Raji (cell line): ENCODE results near the gene RALGDS.
"Not testable (repeated sequence)": the region's sequence is repeated elsewhere in the genome, so short reads cannot be mapped to it uniquely, and the experiment has no call there.

Experiments used
- POLR2A ChIP-seq: IDR thresholded peaks from 2 replicates; pipeline ENCODE4 v1.6.1; 2011; ENCODE audit warnings: low read depth, low read length, control low read depth; ENCODE audit not compliant: insufficient read depth

The RALGDS gene

DNA sequence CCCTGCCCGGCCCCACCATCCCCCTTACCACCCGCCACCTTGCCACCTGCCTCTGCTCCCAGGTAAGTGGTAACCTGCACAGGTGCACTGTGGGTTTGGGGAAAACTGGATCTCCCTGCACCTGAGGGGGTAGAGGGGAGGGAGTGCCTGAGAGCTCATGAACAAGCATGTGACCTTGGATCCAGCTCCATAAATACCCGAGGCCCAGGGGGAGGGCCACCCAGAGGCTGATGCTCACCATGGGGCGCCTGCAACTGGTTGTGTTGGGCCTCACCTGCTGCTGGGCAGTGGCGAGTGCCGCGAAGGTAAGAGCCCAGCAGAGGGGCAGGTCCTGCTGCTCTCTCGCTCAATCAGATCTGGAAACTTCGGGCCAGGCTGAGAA lies 59.3 kb downstream of the RALGDS start, which contains the start of gene CEL:
TSS of gene CEL (plus strand) at position 218 of the 382 bp plus-strand sequence. CDS start at position 240, 22 bp downstream.
- not testable (repeated sequence) for TF ChIP-seq POLR2A

DNA sequence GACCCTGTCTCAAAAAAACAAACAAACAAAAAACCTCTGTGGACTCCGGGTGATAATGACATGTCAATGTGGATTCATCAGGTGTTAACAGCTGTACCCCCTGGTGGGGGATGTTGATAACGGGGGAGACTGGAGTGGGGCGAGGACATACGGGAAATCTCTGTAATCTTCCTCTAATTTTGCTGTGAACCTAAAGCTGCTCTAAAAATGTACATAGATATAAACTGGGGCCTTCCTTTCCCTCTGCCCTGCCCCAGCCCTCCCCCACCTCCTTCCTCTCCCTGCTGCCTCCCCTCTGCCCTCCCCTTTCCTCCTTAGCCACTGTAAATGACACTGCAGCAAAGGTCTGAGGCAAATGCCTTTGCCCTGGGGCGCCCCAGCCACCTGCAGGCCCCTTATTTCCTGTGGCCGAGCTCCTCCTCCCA lies 60.6 kb downstream of the RALGDS start:
- TF ChIP-seq POLR2A: no peak

- TF ChIP-seq POLR2A: no peak
Measured at GRCh38 chr9:133059623-133060022, 61.4 kb downstream of the RALGDS start.

GRCh38 chr9:133058550-133059320 lies 62.3 kb downstream of the RALGDS start:
- no peak for TF ChIP-seq POLR2A

DNA sequence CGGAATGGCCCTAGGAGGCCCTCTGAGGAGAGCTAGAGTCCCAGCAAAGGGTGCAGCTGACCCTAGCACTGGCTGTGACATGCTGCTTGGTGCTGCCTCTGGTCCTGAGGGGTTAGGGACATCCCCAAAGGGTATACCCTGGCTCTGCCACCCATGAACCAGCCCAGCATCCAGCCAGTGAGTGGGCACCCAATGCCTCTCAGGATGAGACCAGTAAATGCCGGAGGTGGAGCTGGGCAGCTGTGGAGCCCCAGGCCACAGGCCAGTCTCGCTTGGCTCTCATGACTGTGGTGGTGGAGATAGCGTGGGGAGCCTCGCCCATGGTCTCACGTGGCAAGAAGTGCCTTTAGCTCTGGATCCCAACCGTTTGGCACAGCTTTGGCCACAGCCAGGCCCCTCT lies 63.0 kb downstream of the RALGDS start:
- TF ChIP-seq POLR2A: no peak

GRCh38 chr9:133057553-133057952 lies 63.5 kb downstream of the RALGDS start:
- TF ChIP-seq POLR2A: no peak

GRCh38 chr9:133057006-133057405 lies 64.0 kb downstream of the RALGDS start:
- TF ChIP-seq POLR2A: no peak

GRCh38 chr9:133056533-133056932 lies 64.5 kb downstream of the RALGDS start:
- TF ChIP-seq POLR2A: no peak

GRCh38 chr9:133055788-133056420 lies 65.1 kb downstream of the RALGDS start:
- no peak for TF ChIP-seq POLR2A

DNA sequence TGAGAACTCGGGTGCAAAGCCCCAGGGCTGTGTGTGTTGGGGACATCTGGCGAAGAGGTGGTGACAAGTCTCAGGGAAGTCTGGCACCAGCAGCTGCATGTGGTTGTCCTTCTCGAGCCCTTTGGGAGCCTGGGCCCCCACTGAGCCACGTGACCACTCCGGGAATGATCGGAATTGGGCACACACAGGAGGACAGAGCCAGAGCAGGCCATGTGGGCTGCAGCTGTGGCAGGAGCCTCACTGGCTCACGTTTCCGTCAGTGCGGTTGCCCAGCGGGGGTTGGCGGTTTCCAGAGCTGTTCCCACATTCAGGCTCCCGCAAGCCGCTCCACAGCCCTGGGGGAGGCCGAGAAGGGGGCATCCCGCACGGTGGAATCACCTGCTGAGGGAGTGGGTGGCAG lies 66.1 kb downstream of the RALGDS start:
- no peak for TF ChIP-seq POLR2A

GRCh38 chr9:133054194-133054890 lies 66.7 kb downstream of the RALGDS start:
- TF ChIP-seq POLR2A: no peak

DNA sequence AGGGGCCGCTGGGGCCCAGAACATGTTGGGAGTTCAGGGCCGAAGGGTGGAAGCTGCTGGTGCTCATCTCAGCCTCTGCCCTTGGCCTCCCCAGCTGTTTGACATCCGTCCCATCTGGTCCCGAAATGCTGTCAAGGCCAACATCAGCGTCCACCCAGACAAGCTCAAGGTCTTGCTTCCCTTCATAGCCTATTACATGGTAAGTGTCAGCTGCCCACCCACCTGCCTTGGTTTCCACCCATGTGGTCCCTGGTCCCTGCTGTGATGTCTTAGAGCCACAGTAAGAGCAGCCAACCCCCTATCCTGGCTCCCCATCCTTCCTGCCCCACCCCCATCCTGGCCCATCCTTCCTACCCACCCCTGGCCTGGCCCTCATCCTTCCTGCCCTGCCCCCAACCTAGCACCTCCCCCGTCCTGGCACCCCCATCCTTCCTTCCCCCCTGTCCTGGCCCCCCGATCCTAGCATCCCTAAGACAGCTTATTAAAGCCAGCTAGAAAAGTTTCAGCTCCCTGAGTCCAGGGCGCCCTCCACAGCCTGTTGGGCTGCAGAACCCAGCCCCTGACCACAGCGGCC lies 69.0 kb downstream of the RALGDS start:
- TF ChIP-seq POLR2A: no peak

DNA sequence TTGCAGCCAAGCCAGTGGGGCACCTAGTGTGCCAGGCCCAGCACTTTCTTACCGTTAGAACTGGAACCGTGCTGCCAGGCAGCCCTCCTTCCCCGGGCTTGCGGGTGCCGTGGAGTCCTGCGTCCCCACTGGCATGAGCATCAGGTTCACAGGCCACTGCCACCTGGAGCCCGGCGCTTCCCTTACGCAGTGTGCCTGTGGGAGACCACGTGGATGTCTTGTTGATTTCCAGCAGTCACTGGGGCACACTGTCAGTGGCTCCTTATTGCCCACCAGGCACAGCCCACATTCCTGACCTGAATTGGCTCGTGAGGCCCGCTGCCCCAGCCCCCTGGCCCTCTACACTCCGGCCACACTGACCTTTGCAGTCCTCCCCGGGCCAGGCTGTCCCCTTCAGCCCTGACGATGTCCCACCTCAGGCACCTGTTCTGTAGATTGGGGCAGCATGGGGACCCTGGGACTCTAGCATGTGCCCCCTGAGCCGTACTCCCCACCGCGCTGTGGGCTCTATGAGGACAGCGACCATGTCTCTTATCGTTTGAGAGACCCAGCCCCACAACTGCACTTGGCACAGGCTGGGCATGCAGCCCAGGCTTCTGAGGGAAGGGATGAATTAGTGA lies 69.6 kb downstream of the RALGDS start:
- TF ChIP-seq POLR2A: no peak

DNA sequence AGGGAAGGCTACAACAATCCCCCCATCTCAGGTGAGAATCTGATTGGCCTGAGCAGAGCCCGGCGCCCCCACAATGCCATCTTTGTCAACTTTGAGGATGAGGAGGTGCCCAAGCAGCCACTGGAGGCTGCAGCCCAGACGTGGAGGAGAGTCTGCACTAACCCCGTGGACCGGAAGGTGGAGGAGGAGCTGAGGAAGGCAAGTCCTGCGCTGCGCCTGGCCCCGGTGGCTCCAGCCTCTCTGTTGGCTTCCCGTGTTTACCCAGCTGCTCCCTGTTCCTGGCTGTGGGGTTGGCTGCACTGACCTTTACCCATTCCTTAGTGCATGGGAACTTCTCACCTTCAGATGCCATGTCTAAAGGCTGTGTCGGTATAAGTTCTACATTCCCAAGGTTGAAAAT lies 70.3 kb downstream of the RALGDS start:
- no peak for TF ChIP-seq POLR2A

- no peak for TF ChIP-seq POLR2A
Measured at GRCh38 chr9:133050142-133050541, 70.9 kb downstream of the RALGDS start.

- no peak for TF ChIP-seq POLR2A
Measured at GRCh38 chr9:133049043-133049442, 72.0 kb downstream of the RALGDS start.

GRCh38 chr9:133048595-133048994 lies 72.4 kb downstream of the RALGDS start:
- TF ChIP-seq POLR2A: no peak
